ENCODE measurements around the gene MGRN1. TPM values are rescaled to one million over a fixed set of nuclear protein-coding genes. Genes with fewer than 3 reads are reported as not detected.

Gene MGRN1
- total RNA-seq, 1 experiment from 2014 or later: 72.3 TPM

DNA sequence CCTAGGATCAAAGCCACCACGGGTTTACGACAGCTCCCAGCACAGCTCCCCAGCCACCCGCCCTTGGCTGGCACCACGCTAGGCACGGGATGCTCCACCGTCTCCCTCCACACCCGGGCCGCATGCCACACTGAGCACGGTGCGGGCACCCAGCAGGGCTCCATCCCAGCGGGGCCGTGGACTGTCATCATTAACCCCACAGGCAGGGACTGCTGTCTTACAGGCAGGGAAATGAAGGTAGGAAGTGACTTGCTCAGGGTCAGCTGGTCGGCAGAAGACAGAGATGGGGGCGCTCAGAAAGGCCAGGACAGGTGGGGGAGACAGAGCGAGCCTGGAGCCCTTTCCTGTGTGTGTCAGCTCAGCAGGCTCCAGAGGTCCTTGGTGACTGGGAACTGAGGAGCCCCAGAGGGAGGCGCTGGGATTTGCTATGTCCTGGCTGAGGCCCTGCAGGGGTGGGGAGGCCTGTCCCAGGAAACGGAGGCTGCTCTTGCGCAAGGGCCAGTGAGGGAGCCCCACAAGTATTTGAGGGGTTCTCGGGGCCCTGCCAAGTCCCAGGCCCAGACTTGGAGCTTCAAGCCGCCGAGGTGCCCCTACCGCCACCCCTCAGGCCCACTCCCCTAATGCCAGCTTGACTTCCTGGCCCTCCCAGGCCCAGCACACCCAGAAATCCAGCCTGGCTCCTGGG is 13.1 kb upstream of the MGRN1 start:
- no peak overlapping the region for H3K4me3 ChIP-seq (ENCODE audit: low read depth, low read length)
- H3K36me3 ChIP-seq (ENCODE audit: control insufficient read depth, insufficient read depth, low read length): no peaks in the 10 kb centered on the region; the same call in 1 of the 2 replicates
- peaks cover 29% of the 10 kb centered on the region for H3K4me1 ChIP-seq
- no peaks in the 10 kb centered on the region for H3K9me3 ChIP-seq
- TF ChIP-seq CTCF (IDR thresholded peaks at IDR 0.05; ENCODE audit: insufficient read depth in 1 of 2, low read depth in 1 of 2, low read length in 1 of 2, severe bottlenecking in 1 of 2, unreplicated experiment in 1 of 2): no peak
- Mint-ChIP-seq H3K27ac (ENCODE audit: unreplicated experiment) (peak overlapping the region; percentile 35), H3K4me3 (ENCODE audit: unreplicated experiment) (peak overlapping the region; percentile 46), H3K9me3 (ENCODE audit: unreplicated experiment) (no peaks in the 10 kb centered on the region), H3K4me1 (ENCODE audit: low read depth, unreplicated experiment) (peaks cover 4% of the 10 kb centered on the region), H3K36me3 (ENCODE audit: insufficient read depth, unreplicated experiment) (peaks cover 30% of the 10 kb centered on the region), H3K27me3 (ENCODE audit: insufficient read depth, unreplicated experiment) (no peaks in the 10 kb centered on the region)
- CTCF ChIA-PET: interaction anchor here (0.7 kb wide), 1 partner anchor 411 kb away, joined by 7 read pairs; no protein-coding TSS in a partner anchor
- intact Hi-C loops (cut with micrococcal nuclease; ENCODE audit: unreplicated experiment): loop anchor here (5.0 kb wide), 1 partner anchor 184 kb away; the partner anchor contains the start of gene DNAJA3
- BruUV-seq (replicated peaks): no TSS peak
- no peaks in the 10 kb centered on the region for H3K27me3 ChIP-seq (replicated peaks; ENCODE audit: control insufficient read depth, insufficient read depth, low read length)
- DNase-seq: no peak
- POLR2A ChIA-PET: no interaction called here

GRCh38 chr16:4612474-4612931 is 12.1 kb upstream of the MGRN1 start:
- H3K36me3 Mint-ChIP-seq (ENCODE audit: insufficient read depth, unreplicated experiment): peaks cover 24% of the 10 kb centered on the region
- Histone ChIP-seq H3K4me3 (ENCODE audit: low read depth, low read length) (no peak overlapping the region; the same call in none of the 2 replicates), H3K9me3 (no peaks in the 10 kb centered on the region), H3K27me3 (replicated peaks; ENCODE audit: control insufficient read depth, insufficient read depth, low read length) (no peaks in the 10 kb centered on the region), H3K36me3 (ENCODE audit: control insufficient read depth, insufficient read depth, low read length) (no peaks in the 10 kb centered on the region; the same call in 1 of the 2 replicates), H3K4me1 (peaks cover 33% of the 10 kb centered on the region)
- no TSS peak for BruUV-seq (replicated peaks)
- POLR2A ChIA-PET: interaction anchor here (0.9 kb wide), 1 partner anchor 12 kb away, joined by 3 read pairs; the partner anchor contains the start of gene MGRN1
- CTCF ChIA-PET: interaction anchor here (0.7 kb wide), 1 partner anchor 412 kb away, joined by 7 read pairs; no protein-coding TSS in a partner anchor
- TF ChIP-seq CTCF (IDR thresholded peaks at IDR 0.05; ENCODE audit: insufficient read depth in 1 of 2, low read depth in 1 of 2, low read length in 1 of 2, severe bottlenecking in 1 of 2, unreplicated experiment in 1 of 2): no peak
- intact Hi-C loops (cut with micrococcal nuclease; ENCODE audit: unreplicated experiment): loop anchor here (5.0 kb wide), 1 partner anchor 185 kb away; the partner anchor contains the start of gene DNAJA3
- H3K27me3 Mint-ChIP-seq (ENCODE audit: insufficient read depth, unreplicated experiment): no peaks in the 10 kb centered on the region
- H3K4me3 Mint-ChIP-seq (ENCODE audit: unreplicated experiment): peak overlapping the region; percentile 71
- no peak for DNase-seq
- H3K9me3 Mint-ChIP-seq (ENCODE audit: unreplicated experiment): no peaks in the 10 kb centered on the region
- peak overlapping the region; percentile 86 for H3K27ac Mint-ChIP-seq (ENCODE audit: unreplicated experiment)
- peaks cover 7% of the 10 kb centered on the region for H3K4me1 Mint-ChIP-seq (ENCODE audit: low read depth, unreplicated experiment)

DNA sequence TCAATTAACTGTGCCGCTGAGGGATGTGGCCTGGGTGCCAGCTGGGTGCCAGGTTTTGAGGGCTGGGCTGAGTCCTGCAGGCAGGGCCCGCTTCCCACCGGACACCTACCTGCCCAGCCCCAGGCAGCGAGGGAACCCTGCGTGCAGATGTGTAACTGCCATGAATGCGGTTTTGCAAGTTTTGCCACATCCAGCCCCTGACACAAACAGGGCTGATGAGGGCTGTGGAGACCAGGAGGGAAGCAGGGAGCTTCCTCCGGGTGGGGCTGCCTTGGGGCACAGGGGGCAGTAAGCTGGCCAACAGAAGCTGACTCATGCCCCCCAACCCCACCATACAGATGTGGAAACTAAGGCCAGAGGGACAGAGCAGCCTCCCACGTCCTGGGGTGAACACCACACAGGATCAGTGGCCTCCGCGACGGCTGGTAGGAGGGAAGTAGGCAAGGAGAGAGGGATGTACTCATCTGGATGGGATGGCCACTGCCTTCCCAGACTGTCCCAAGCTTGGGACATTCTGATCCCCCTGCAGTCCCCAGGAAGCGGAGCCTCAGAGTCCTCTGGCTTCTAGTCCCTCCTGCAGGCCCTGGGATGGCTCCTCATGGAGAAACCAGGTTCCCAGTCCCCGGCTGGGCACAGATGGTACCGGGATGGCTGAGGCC is 11.5 kb upstream of the MGRN1 start:
- ChIA-PET POLR2A (interaction anchor here (0.9 kb wide), 1 partner anchor 11 kb away, joined by 3 read pairs; the partner anchor contains the start of gene MGRN1), CTCF (interaction anchor here (0.8 kb wide), 1 partner anchor 11 kb away, joined by 3 read pairs; the partner anchor contains the start of gene MGRN1)
- Histone ChIP-seq H3K4me3 (ENCODE audit: low read depth, low read length) (peak overlapping the region; percentile 95), H3K27me3 (replicated peaks; ENCODE audit: control insufficient read depth, insufficient read depth, low read length) (no peaks in the 10 kb centered on the region), H3K36me3 (ENCODE audit: control insufficient read depth, insufficient read depth, low read length) (no peaks in the 10 kb centered on the region; the same call in 1 of the 2 replicates), H3K9me3 (no peaks in the 10 kb centered on the region), H3K4me1 (peaks cover 35% of the 10 kb centered on the region)
- H3K9me3 Mint-ChIP-seq (ENCODE audit: unreplicated experiment): no peaks in the 10 kb centered on the region
- H3K4me1 Mint-ChIP-seq (ENCODE audit: low read depth, unreplicated experiment): peaks cover 7% of the 10 kb centered on the region
- H3K27me3 Mint-ChIP-seq (ENCODE audit: insufficient read depth, unreplicated experiment): no peaks in the 10 kb centered on the region
- TSS peak; percentile 20 for BruUV-seq (replicated peaks)
- no peak for TF ChIP-seq CTCF (IDR thresholded peaks at IDR 0.05; ENCODE audit: insufficient read depth in 1 of 2, low read depth in 1 of 2, low read length in 1 of 2, severe bottlenecking in 1 of 2, unreplicated experiment in 1 of 2)
- H3K36me3 Mint-ChIP-seq (ENCODE audit: insufficient read depth, unreplicated experiment): peaks cover 24% of the 10 kb centered on the region
- peak overlapping the region; percentile 86 for H3K27ac Mint-ChIP-seq (ENCODE audit: unreplicated experiment)
- intact Hi-C loops (cut with micrococcal nuclease; ENCODE audit: unreplicated experiment): loop anchor here (5.0 kb wide), 1 partner anchor 186 kb away; the partner anchor contains the start of gene DNAJA3
- DNase-seq: peak; percentile 65 to 67
- peak overlapping the region; percentile 71 for H3K4me3 Mint-ChIP-seq (ENCODE audit: unreplicated experiment)
